ENCODE data around the gene CDKN2B-AS1. TPM values are rescaled to one million over a fixed set of nuclear protein-coding genes. Genes with fewer than 3 reads are reported as not detected.
A peak's percentile ranks its signal among the peaks of the same experiment; 100 is the strongest.

Gene CDKN2B-AS1
- total and polyA plus RNA-seq, 3 donors from 2014 or later: 2.2 to 3.5 (median 3.0) TPM

- TF ChIP-seq CTCF (IDR thresholded peaks at IDR 0.05) (peak in 2 of 3 experiments; percentile 19 to 59), POLR2A (IDR thresholded peaks at IDR 0.05) (no peak)
- H3K4me1 ChIP-seq: no peaks in the 10 kb centered on the region
- H3K9me3 ChIP-seq: no peaks in the 10 kb centered on the region
- H3K27ac ChIP-seq: no peak overlapping the region
- 37 to 53% methylated on average over 2 of the region's 2 CpGs for WGBS, 2 donors
- intact Hi-C loops (cut with DNase I; ENCODE audit: low total_unique reads): no loop called here
- H3K27me3 ChIP-seq: no peaks in the 10 kb centered on the region
- no peak for DNase-seq
- no peak overlapping the region for H3K4me3 ChIP-seq
- H3K36me3 ChIP-seq (ENCODE audit: low read depth, missing control alignments): no peaks in the 10 kb centered on the region
These were observed 43.5 kb downstream of the CDKN2B-AS1 start for GRCh38 chr9:22037954-22038690.

GRCh38 chr9:22039258-22039657 is 44.7 kb downstream of the CDKN2B-AS1 start:
- no peak for TF ChIP-seq CTCF (IDR thresholded peaks at IDR 0.05)
- TF ChIP-seq POLR2A (IDR thresholded peaks at IDR 0.05): no peak
- Histone ChIP-seq H3K9me3 (no peaks in the 10 kb centered on the region), H3K4me1 (no peaks in the 10 kb centered on the region), H3K4me3 (no peak overlapping the region), H3K27me3 (no peaks in the 10 kb centered on the region), H3K27ac (no peak overlapping the region), H3K36me3 (ENCODE audit: low read depth, missing control alignments) (no peaks in the 10 kb centered on the region)
- DNase-seq: no peak
- intact Hi-C loops (cut with DNase I; ENCODE audit: low total_unique reads): no loop called here
- WGBS, 2 donors: 83 to 89% methylated on average over 3 of the region's 3 CpGs

- Histone ChIP-seq H3K27me3 (no peaks in the 10 kb centered on the region), H3K36me3 (ENCODE audit: low read depth, missing control alignments) (no peaks in the 10 kb centered on the region), H3K27ac (no peak overlapping the region), H3K4me3 (no peak overlapping the region), H3K9me3 (no peaks in the 10 kb centered on the region), H3K4me1 (no peaks in the 10 kb centered on the region)
- TF ChIP-seq CTCF (IDR thresholded peaks at IDR 0.05) (no peak), POLR2A (IDR thresholded peaks at IDR 0.05) (no peak)
- 74 to 84% methylated on average over 1 of the region's 1 CpG for WGBS, 2 donors
- intact Hi-C loops (cut with DNase I; ENCODE audit: low total_unique reads): no loop called here
- no peak for DNase-seq
These were observed 46.2 kb downstream of the CDKN2B-AS1 start for GRCh38 chr9:22040760-22041159.

GRCh38 chr9:22041344-22041743 is 46.8 kb downstream of the CDKN2B-AS1 start:
- 86 to 92% methylated on average over 1 of the region's 1 CpG for WGBS, 2 donors
- no peak for TF ChIP-seq CTCF (IDR thresholded peaks at IDR 0.05)
- TF ChIP-seq POLR2A (IDR thresholded peaks at IDR 0.05): no peak
- Histone ChIP-seq H3K9me3 (no peaks in the 10 kb centered on the region), H3K27me3 (no peaks in the 10 kb centered on the region), H3K4me3 (no peak overlapping the region), H3K36me3 (ENCODE audit: low read depth, missing control alignments) (no peaks in the 10 kb centered on the region), H3K27ac (no peak overlapping the region), H3K4me1 (no peaks in the 10 kb centered on the region)
- intact Hi-C loops (cut with DNase I; ENCODE audit: low total_unique reads): no loop called here
- DNase-seq: no peak

- no peak for TF ChIP-seq POLR2A (IDR thresholded peaks at IDR 0.05)
- no peak for TF ChIP-seq CTCF (IDR thresholded peaks at IDR 0.05)
- H3K27ac ChIP-seq: no peak overlapping the region
- H3K4me3 ChIP-seq: no peak overlapping the region
- H3K4me1 ChIP-seq: no peaks in the 10 kb centered on the region
- no peak for DNase-seq
- intact Hi-C loops (cut with DNase I; ENCODE audit: low total_unique reads): no loop called here
- no peaks in the 10 kb centered on the region for H3K27me3 ChIP-seq
- no peaks in the 10 kb centered on the region for H3K9me3 ChIP-seq
- WGBS, 2 donors: 65 to 77% methylated on average over 1 of the region's 1 CpG
- no peaks in the 10 kb centered on the region for H3K36me3 ChIP-seq (ENCODE audit: low read depth, missing control alignments)
These were observed 47.2 kb downstream of the CDKN2B-AS1 start for GRCh38 chr9:22041775-22042174.
